PFSK-1 (cell line): Measurements from ENCODE around the gene FBLN2.

ENCODE experiments used
- FOXP2 ChIP-seq: optimal IDR thresholded peaks from 2 replicates; pipeline ENCODE3; 2011; ENCODE audit warnings: borderline replicate concordance, control low read depth, inconsistent platforms; ENCODE audit not compliant: insufficient read depth; ENCODE audit errors: extremely low read length, extremely low read depth
- POLR2AphosphoS5 ChIP-seq: IDR thresholded peaks from 2 replicates; pipeline ENCODE4 v1.6.1; 2012; ENCODE audit warnings: low read depth, mild to moderate bottlenecking, control low read depth, low read length, moderate library complexity
- REST ChIP-seq, 2 experiments: IDR thresholded peaks; 2 replicates each; pipeline versions ENCODE4 v1.6.1 to v1.8.0; 2011 to 2012; ENCODE audit warnings: low read depth in 2 of 2, low read length in 2 of 2, control low read depth in 1 of 2, inconsistent platforms in 1 of 2, mild to moderate bottlenecking in 1 of 2, moderate library complexity in 1 of 2; ENCODE audit not compliant: insufficient read depth in 1 of 2
- SIN3A ChIP-seq: IDR thresholded peaks from 2 replicates; pipeline ENCODE4 v1.6.1; 2012; ENCODE audit warnings: mild to moderate bottlenecking, low read length, moderate library complexity, borderline replicate concordance; ENCODE audit not compliant: insufficient read depth
- TAF1 ChIP-seq: IDR thresholded peaks from 2 replicates; pipeline ENCODE4 v1.6.1; 2012; ENCODE audit warnings: low read length, control low read depth, borderline replicate concordance; ENCODE audit not compliant: insufficient read depth

DNA sequence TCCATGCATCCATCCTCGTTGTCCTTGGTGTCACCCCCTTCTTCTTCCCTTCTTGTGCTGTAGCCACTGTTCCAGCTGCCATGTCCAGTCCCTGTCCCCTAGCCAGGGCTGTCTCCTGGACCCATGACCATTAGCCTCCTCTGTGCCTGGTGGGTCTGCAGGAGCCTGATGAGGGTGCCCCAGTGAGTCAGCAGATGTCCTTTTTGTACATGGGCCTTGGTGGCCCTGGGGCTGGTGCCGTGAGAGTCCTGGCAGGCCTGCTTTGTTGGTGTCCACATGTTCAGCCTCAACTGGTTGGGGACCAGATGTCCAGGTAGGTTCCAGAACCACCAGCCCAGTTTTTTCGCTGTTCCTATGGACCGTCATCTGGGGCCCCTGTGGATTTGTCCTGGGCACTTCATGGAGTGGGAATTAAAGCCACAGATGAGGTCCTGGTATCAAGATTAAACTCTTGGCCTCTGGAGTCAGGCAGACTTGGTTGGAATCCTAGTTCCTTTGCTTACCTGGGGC, 66.1 kb downstream of the FBLN2 start:
- TF ChIP-seq POLR2AphosphoS5 (no peak), REST (IDR thresholded peaks at IDR 0.05; ENCODE audit: insufficient read depth in 1 of 2, low read depth in 2 of 2, low read length in 2 of 2) (no peak), FOXP2 (no peak), TAF1 (no peak), SIN3A (no peak)
